ENCODE results near the gene MOCS1.
A peak's percentile ranks its signal among the peaks of the same experiment; 100 is the strongest.

The MOCS1 gene

GRCh38 chr6:39876826-39877225, 57.4 kb downstream of the MOCS1 start:
- no peak for DNase-seq (ENCODE audit: low read depth in 2 of 2)

GRCh38 chr6:39876111-39876510, 58.2 kb downstream of the MOCS1 start:
- no peak for DNase-seq (ENCODE audit: low read depth in 2 of 2)

DNA sequence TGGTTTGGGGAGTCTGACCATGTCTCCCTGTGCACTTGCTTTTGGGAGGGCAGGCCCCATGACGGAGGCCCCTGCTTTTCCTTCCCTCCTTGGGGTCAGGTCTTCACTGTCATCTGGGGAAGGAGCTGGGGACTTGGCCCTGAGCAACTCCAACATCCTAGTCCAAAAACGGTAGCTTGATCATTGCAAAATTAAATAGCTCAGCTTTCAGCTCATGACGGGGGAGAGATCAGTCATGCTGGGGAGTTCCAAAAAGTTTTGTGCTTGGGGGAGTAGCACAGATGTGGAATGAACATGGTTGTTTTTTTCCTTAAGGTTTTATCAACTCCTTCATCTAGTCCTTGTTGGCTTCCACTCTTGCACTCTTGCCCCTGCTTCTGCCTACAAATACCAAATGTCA, 60.8 kb downstream of the MOCS1 start:
- no peak for DNase-seq (ENCODE audit: low read depth in 2 of 2)

DNA sequence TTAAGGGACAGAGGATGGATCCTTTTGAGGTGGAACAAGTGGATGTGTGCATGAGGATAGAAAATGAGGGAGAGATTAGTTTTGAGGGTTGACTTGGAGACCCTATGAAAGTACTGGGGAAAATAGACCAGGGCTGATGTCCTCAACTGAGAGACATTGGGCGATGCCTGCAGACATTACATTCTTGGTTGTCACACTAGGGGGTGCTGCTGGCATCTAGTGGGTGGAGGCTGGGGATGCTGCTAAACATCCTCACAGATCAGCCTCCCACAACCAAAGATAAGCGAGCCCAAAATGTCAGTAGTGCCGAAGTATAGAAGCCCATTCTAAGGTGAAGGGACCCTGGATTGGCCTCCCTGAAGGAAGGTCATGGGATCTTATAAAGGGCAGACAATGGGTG, 63.3 kb downstream of the MOCS1 start:
- DNase-seq (ENCODE audit: low read depth in 2 of 2): no peak

DNA sequence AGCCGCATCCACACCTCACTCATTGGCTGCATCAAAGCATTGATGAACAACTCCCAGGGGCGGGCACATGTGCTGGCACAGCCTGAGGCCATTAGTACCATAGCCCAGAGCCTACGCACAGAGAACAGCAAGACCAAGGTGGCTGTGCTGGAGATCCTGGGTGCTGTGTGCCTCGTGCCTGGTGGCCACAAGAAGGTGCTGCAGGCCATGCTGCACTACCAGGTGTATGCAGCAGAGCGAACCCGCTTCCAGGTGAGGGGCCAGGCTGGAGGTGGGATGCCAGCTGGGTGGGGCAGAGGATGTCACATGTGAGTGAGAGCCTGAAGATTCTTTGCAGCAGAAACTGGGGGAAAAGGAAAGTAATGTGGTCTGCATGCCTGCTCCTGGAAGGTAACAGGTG, 66.7 kb downstream of the MOCS1 start:
- DNase-seq (ENCODE audit: low read depth in 2 of 2): no peak

DNA sequence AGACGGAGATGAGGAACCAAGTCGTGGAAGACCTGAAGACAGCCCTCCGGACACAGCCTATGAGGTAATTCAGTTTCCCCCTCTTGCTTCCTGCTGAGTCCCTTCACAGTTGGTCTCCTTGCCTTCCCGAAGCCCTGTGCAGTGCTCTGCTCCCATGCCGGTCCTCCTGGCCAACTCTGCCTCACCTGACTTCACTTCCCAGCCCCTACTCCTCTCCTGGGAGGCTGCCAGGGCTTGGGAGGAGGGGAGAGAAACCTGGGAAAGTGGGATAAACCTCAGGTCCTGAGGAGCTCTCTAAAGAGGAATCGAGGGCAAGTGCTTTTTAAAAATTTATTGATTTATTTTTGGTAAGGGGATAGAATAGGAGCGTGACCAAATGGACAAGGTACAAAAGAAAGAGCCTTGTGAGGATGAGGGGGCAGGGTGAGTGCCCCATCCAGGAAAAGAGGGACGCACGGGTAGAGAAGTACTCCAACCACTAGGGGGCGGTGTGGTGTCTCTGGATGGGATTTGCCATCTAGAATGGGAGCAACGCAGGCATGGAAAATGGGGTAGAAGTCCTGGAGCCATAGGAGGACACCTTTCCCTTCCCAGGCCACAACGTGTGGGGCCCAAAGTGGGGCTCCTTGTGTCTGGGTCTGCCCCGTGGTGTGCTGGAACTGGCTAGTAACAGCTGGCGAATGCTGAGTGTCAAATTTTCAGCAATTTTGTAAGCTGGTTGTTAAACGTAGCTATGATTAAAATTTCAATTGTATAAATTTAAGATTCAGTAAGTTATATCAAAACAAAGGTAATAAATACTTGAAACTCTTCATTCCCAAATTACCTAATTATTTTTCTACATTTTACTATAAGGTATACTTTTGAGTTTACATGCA, 69.0 kb downstream of the MOCS1 start:
- DNase-seq (ENCODE audit: low read depth in 2 of 2): peak; percentile 39 to 47

GRCh38 chr6:39861663-39862062, 72.6 kb downstream of the MOCS1 start:
- DNase-seq (ENCODE audit: low read depth in 2 of 2): no peak

GRCh38 chr6:39859025-39859424, 75.2 kb downstream of the MOCS1 start:
- no peak for DNase-seq (ENCODE audit: low read depth in 2 of 2)

- DNase-seq (ENCODE audit: low read depth in 2 of 2): no peak
Observed at GRCh38 chr6:39855356-39855995, 78.8 kb downstream of the MOCS1 start.
